Sciatic nerve (tissue), 2 donors: ENCODE data around the gene DPY19L3. TPM values are rescaled to one million over a fixed set of nuclear protein-coding genes. Genes with fewer than 3 reads are reported as not detected.

Experiments
- ATAC-seq: fragments of 200-7000 bp; cut with Tn5 transposase; one replicate; pipeline ENCODE4 v1.9.1; 2020; ENCODE audit warnings: mild to moderate bottlenecking, moderate library complexity
- DNase-seq: peaks from one replicate; pipeline ENCODE4 v3.0.0-alpha.2; 2020; ENCODE audit warnings: low spot score
- intact Hi-C: fragments of 100-400 bp; cut with DNase I; formaldehyde crosslinking; loops from one replicate; pipeline ENCODE4 v1.14.2; 2022
- total RNA-seq: library from RNA; stranded (reverse); fragmentation: NEBNext Ultra II Directional; extraction: Animal tissue kit (Norgen Biotek cat#: 25700); gene quantifications from one replicate; pipeline ENCODE4 v1.2.1, GENCODE V29; 2021
- donor health status: DM: no; HTN: no; CAD: no.
- donor health status: DM: no; HTN: no; CAD: no.

DPY19L3 gene
- total RNA-seq, 1 donor from 2014 or later, result 43.6 TPM

GRCh38 chr19:32387701-32388392, 17.7 kb upstream of the DPY19L3 start:
- DNase-seq (no peak), ATAC-seq (no peak)
- intact Hi-C loops, result no loop called here

DNA sequence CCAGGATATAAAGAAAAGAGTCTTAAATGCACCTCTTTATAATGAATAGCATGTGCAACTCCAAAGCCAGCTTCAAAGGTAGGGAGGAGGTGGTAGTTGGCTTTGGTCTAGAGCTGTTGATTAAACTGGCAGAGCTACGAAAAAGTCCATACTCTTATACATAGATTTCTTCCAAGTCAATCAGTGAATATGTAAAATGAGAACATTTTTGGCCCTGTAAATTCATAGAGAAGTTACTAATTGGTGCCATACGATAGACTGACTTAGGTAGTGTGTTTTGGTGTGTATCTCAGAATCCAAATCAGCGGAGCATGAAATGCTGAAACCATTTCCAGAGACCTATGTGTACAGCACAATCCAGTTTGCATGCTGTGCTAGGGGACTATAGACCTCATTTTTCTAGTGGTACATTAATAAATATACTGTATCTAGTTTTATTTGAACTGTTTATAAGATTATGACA, 17.1 kb upstream of the DPY19L3 start:
- ATAC-seq, result no peak
- no peak for DNase-seq
- intact Hi-C loops, result no loop called here

DNA sequence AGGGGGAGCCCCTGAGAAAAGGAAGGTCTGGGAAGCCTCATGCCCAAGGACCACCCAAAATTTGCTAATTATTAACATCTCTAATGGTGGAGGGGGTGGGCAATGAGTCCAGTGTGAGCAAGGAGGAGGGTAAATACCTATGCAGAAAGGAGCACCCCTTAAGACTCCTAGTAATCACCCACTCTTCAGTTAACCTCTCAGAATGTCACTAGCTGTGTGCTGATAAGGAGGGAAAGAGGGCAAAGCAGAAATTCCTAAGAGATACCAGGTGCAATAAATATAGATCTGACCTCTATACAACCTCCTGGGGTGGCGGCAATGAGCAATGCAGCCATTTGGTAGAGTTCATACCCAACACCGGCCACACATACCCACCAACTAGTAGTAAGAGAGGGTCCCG, 12.7 kb upstream of the DPY19L3 start:
- ATAC-seq, result no peak
- no peak for DNase-seq
- intact Hi-C loops, result no loop called here

DNA sequence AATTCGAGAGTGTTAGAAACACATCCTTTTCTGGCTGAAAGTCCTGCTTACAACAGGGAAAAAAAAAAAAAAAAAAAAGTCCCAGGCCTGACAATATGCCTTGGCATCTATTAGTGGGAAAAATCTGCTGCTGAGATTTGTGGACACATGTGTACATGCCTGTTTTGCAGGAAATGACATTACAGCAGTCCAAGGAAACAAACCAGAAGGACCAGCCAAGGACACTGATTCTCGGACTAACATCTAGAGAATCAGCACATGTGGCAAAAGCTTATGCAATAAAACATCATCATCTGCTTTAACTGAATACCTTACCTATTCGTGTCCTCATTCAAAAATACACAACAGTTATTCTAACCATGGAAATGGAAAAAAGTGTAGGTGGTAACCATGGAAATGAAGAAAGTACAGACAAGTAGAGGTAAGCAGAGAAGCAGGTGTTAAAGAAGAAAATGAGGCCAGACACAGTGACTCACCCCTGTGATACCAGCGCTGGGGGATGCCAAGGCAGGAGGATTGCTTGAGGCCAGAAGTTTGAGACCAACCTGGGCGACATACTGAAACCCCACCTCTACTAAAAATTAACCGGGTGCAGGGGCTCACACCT, 9.4 kb upstream of the DPY19L3 start:
- intact Hi-C loops, result no loop called here
- DNase-seq (no peak), ATAC-seq (no peak)

DNA sequence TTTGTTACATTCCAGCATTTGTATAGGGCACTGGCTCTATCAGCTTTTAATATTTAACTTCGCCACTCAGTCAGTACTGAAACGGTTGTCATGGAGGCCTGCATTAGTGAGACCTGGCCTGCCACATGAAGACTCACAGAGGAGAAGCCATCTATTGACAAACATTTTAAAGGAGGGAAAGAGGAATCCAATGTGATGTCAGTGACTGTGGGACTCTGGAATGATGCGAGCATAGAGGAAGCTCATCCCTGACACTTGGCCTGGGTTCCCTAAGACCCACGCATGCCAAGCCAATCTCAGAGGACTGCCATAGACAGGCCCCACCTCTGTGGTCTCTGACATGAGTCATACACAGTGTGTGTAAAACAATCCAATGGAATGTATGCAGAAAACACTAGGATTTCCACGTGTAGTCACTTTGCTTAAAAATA, 7.9 kb upstream of the DPY19L3 start:
- no peak for DNase-seq
- intact Hi-C loops, result no loop called here
- ATAC-seq, result no peak

DNA sequence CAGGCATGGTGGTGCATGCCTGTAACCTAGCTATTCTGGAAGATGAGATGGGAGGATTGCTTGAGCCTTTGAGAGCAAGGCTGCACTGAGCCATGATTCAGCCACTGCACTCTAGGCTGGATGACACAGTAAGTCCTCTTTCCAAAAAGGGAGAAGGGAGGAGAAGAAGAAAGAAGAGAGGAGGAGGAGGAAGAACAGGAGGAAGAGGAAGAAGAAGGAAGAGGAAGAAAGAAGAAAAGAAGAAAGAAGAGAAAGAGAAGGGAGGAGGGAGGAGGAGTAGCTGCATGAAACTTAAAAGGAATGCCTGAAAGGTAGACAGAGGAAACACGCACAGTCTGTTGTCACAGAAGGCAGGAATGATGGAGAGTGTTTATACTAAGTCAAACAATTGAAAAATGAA, 3.6 kb upstream of the DPY19L3 start:
- DNase-seq (no peak), ATAC-seq (no peak)
- intact Hi-C loops, result no loop called here

GRCh38 chr19:32403291-32403995, 2.1 kb upstream of the DPY19L3 start:
- no peak for ATAC-seq
- DNase-seq, result no peak
- intact Hi-C loops, result no loop called here

GRCh38 chr19:32404213-32404932, 1.2 kb upstream of the DPY19L3 start:
- ATAC-seq, result peak; percentile 1
- intact Hi-C loops, result no loop called here
- no peak for DNase-seq

DNA sequence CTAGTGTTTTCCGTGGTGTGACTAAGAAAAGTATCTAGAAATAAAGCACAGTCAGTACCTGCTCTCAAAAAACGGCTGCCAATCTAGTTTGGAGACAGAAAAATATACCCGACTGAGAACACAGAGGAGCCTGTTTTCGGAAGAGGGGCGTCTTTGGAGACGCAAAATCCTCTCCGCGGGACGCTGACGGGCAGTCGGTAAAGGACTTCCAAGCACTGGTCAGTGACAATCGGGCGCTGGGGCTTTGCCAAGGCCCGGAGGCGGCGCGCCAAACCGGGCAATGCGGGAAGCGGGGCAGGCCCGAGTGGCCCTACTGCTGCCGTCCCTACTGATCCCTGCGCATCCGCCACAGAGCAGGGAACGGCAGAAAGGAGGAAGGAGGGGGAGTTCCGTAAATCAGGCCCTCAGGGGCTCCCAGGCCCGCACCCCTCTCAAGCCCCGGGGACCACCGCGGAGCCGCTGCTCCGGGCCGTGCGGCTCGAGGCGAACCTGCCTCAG, 588 bp upstream of the DPY19L3 start:
- intact Hi-C loops, result no loop called here
- ATAC-seq (peak; percentile 66), DNase-seq (peak; percentile 82)

- DNase-seq (no peak), ATAC-seq (no peak)
- intact Hi-C loops, result no loop called here
Observed at GRCh38 chr19:32406161-32407003, 812 bp downstream of the DPY19L3 start.

DNA sequence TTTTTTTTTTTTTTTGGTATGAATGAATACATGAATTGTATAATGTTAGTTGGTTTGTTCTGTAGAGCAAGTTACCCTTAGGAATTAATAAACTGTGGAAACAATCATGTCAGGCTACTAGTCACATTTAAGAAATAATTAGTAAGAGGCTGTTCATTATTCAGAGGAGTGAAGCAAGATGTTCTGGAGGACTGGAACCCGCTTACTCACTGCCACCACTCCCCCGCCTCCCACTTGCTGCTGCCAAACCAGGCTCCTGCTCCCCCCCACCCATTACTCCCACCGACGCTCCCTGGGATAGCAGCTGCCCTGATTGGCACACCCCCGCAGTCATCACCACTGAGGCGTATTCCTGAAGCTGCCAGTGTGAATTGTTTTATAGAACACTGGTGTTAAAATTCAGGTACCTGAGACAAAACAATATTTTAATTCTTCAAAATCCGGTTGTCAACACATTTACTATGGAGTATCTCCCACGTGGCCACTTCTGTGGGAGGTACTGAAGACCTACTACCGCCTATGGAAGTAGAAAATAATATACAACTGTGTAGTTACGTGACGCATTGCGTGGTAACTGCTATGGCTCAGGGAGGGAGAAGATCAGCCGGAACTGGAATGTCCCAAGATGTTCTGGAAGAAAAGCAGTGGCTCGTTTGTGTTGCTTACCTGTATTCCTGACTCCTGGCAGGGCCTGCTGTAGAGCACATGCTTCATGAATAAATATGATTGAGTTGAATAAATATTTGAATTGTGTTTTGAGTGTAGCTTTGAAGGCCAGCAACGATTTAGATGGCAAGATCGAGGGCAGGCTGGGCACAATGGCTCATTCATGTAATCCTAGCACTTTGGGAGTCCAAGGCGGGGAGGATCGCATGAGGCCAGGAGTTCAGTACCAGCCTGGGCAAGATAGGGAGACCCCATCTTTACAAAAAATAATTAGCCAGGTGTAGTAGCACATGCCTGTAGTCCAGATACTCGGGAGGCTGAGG, 1.7 kb downstream of the DPY19L3 start:
- intact Hi-C loops, result no loop called here
- DNase-seq, result no peak
- ATAC-seq, result no peak

DNA sequence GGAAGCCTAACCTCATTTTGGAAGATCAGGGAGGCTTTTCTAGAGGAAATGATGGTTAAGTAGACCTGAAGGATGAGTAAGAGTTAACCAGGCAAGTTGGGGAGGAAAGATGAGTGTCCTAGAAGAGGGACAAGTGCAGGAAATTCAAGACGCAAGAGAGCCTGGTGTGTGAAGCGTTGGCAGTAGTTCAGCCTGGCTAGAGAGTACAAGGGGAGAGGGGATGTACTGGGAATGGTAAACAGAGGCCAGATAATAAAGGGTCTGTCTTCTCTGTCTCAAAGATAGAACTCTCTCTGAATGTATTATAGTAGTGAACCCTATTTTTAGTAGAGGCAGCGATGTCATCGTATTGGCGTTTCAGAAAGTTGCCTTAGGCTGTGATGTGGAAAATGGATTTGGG, 9.7 kb downstream of the DPY19L3 start:
- intact Hi-C loops, result no loop called here
- ATAC-seq (no peak), DNase-seq (no peak)

DNA sequence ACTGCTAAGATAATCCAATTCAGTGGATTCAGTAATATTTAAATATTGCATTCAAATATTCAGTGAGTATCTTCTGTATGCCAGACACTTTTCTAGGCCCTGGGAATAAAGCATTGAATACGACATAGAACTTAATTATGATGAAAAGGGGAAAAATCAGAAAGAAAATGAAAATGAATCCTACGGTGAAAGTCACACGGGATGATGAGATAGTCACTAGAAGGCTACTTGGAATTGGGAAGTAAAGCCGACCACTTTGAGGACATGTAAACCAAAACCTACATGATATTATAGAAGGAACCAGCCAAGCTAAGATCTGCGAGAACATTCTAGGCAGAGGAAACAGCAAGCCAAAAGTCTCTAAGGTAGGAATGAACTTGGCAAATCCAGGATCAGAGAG, 10.1 kb downstream of the DPY19L3 start:
- no peak for DNase-seq
- intact Hi-C loops, result no loop called here
- ATAC-seq, result no peak

DNA sequence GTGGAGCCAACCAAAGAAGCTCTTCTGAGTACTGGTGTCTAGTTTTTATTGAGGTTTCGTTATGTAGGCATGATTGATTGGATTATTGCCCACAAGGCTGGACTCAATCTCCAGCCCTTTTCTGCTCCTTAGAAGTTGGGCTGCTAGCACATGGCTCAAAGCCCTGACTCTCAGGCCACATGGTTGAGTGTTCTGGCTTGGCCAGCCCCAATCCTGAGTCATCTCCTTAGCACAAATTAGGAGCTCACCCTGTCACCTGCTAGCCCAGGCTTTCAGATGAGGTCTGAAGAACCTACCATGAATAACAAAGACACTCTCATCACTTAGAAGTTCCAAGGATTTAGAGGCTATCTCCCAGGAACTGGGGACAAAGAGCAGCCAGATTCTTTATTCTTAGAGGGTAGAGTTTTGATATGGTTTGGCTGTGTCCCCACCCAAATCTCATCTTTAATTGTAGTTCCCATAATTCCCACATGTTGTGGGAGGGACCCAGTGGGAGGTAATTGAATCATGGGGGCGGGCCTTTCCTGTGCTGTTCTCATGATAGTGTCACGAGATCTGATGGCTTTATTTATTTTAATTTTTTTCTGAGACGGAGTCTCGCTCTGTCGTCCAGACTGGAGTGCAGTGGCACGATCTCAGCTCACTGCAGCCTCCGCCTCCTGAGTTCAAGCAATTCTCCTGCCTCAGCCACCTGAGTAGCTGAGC, 11.3 kb downstream of the DPY19L3 start:
- no peak for DNase-seq
- intact Hi-C loops, result no loop called here
- ATAC-seq, result no peak

- DNase-seq, result no peak
- ATAC-seq, result no peak
- intact Hi-C loops, result no loop called here
Observed at GRCh38 chr19:32418155-32418554, 12.6 kb downstream of the DPY19L3 start.

- DNase-seq (no peak), ATAC-seq (no peak)
- intact Hi-C loops, result no loop called here
Observed at GRCh38 chr19:32421589-32422361, 16.2 kb downstream of the DPY19L3 start.
